Esophagus squamous epithelium (tissue), 4 donors: ENCODE results near the gene MAP4K3.

ENCODE experiments used
- CTCF ChIP-seq, 6 experiments: fragments of 450-650 bp in 4 of 6; fragments of 200-600 bp in 2 of 6; sonication (generic) in 2 of 6; IDR thresholded peaks; one replicate each; pipeline ENCODE4 v1.5.1; 2016 to 2019; ENCODE audit warnings: antibody characterized with exemption in 6 of 6, mild to moderate bottlenecking in 4 of 6, moderate library complexity in 4 of 6
- POLR2A ChIP-seq, 4 donors: fragments of 450-650 bp; IDR thresholded peaks; one replicate each; pipeline ENCODE4 v1.6.1; 2017; ENCODE audit warnings: antibody characterized with exemption in 4 of 4, mild to moderate bottlenecking in 4 of 4, moderate library complexity in 3 of 4

GRCh38 chr2:39306626-39307025, 130.5 kb downstream of the MAP4K3 start:
- TF ChIP-seq POLR2A (IDR thresholded peaks at IDR 0.05): no peak
- no peak for TF ChIP-seq CTCF (IDR thresholded peaks at IDR 0.05)
